ENCODE measurements around the gene CD96.

The CD96 gene

GRCh38 chr3:111568355-111568754 is 26.4 kb downstream of the CD96 start:
- no peak for DNase-seq

- no peak for DNase-seq
These were observed 26.9 kb downstream of the CD96 start for GRCh38 chr3:111568911-111569310.

- DNase-seq = no peak
These were observed 28.5 kb downstream of the CD96 start for GRCh38 chr3:111570404-111571030.

DNA sequence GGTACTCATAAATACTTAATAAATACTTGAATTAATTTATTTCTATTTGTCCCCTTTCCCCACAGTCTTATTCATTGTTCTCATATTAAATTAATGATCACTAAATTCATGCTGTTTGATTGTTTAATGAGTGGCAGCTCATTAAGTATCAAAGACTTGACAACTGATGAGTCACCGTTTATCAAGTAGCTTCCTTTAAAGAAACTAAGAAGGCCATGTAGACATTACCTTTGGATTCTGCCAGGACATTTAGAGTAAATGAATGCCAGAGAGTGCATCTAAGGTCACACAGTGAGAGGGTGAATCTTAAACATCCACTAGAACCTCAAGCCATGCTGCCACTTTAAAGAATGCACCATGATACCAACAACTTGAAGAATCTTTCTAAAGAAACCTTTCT is 29.3 kb downstream of the CD96 start:
- DNase-seq = no peak

DNA sequence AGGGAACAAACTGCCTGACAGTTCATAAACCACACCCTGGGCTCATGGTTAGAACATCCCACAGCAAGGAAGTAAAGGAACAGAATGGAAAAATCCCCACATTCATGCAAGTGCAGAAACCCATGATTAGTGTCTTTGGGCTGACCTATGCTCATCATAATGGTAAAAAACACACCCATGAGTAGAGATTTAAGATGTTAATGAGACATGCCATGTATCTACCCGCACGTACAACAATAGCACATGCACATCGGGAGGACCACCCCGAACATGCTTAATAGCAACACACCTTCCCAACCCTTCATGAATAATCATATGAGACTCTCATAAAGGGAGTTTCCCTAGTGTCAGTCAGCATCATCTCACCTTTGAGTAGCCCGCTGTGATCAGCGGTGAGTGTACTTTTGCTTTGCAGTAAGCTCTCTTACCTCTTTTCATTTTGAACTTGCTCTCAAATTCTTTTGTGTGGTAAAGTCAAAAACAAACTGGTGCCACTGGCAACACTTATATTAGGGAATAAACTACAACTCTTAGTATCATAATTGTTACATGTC is 30.0 kb downstream of the CD96 start:
- DNase-seq = peak in 1 of 2 donors; percentile 22

DNA sequence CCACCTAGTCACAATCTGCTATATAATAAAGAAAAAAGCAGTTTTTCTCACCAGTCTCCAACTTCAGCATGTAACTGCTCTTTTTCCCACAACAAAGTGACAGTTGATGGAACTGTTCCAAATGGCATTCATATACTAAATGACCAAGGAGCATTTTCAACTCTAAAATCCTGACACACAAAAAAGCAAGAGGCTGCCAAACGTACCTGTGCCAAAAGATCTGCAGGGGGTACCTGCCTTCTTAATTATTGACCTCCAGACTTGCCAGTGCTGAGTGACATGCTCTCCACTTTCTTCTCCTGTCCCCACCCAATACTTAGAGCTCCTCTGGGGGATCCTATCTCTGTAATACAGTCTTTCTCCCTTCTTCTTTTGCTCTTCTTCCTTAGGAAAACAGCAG is 35.1 kb downstream of the CD96 start:
- no peak for DNase-seq

GRCh38 chr3:111577798-111578685 is 36.0 kb downstream of the CD96 start:
- no peak for DNase-seq

- DNase-seq = no peak
These were observed 36.9 kb downstream of the CD96 start for GRCh38 chr3:111578867-111579266.

DNA sequence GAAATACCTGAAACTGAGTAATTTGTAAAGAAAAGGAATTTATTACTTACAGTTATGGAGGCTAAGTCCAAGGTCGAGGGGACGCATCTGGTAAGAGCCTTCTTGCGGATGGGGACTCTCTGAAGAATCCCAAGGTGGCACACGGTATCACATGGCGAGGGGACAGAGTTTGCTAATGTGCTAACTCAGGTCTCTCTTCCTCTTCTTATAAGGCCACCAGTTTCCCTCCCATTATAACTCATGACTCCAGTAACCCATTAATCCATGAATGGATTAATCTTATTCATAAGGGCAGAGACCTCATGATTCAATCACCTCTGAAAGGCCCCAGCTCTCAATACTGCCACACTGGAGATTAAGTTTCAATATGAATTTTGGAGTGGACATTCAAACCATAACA is 37.5 kb downstream of the CD96 start:
- DNase-seq = no peak

DNA sequence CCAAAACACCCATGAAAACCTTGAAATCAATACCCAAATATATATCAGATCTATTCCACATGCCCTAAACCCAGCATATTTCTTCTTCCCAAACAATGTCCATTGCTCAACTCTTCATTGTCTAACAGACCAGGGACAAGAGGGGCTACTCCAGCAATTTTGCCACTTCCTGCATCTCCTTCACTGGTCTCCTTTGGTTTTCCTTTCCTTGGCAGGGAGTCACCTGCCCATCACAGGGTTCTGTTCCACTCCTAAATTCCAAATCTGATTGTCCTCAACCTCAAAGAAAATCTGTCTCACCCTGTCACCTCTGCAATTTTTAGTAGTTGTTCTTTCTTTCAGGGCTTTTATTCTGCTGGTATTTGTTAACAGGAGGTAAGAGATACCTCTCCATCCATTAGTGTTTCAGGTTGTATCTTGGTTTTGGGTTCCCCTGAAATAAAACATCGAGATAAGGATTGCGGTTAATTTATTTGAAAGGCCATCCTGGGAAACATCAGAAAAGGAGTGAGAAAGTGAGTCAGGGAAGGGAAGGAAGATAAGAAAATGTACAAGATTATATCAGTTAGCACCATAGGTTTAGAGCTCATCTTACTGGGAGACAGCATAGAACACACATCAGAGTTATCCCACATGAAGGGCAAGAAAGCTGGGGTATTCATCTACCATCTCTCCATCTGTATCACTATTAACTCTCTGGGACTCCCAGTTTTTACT is 39.6 kb downstream of the CD96 start:
- no peak for DNase-seq

DNA sequence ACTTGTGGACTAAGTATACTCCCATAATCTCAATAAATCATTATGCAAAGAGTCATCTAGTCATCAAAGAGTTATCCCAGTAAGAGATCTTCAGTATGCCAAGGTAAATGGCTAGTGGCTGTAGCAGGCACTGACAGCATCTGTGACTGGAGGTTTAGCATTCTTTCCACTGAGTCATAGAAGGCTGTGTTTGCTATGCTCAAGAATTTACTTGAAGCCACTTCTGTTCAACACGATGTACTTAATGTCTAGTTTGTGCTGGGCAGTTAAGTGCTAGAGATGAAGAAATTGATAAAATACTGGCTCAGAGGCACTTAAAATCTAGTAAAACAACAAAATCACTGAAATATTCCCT is 40.1 kb downstream of the CD96 start:
- DNase-seq = no peak

- DNase-seq = no peak
These were observed 42.7 kb downstream of the CD96 start for GRCh38 chr3:111584744-111585143.

DNA sequence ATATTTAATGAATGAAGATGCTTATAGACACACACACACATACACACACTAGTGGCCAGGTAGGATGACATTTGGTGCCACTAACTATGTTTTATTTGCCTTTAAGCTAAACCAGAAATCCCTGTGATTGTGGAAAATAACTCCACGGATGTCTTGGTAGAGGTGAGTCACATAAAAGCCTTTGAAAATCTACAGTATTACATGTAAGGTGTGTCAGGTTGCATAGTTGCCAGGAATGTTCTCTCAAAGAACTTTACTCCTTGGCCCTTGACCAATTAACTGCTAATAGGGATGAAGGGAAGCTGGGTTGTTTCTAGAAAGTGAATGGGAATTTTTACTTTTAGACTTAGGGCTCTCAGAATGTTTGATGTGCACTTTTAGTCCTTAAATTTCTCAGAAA is 43.2 kb downstream of the CD96 start:
- no peak for DNase-seq

DNA sequence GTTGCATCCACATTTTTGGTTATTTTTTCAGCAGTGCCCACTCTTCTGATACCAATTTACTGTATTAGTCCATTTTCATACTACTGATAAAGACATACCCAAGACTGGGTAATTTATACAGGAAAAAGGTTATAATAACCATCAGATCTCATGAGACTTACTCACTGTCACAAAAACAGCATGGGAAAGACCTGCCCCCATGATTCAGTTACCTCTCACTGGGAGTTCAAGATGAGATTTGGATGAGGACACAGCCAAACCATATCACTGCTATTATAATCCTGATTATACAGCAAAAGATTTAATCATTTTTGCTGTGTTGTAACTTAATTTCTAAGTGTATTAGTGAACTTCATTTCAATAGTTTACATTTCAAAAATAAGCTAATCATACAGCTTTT is 46.5 kb downstream of the CD96 start:
- no peak for DNase-seq

DNA sequence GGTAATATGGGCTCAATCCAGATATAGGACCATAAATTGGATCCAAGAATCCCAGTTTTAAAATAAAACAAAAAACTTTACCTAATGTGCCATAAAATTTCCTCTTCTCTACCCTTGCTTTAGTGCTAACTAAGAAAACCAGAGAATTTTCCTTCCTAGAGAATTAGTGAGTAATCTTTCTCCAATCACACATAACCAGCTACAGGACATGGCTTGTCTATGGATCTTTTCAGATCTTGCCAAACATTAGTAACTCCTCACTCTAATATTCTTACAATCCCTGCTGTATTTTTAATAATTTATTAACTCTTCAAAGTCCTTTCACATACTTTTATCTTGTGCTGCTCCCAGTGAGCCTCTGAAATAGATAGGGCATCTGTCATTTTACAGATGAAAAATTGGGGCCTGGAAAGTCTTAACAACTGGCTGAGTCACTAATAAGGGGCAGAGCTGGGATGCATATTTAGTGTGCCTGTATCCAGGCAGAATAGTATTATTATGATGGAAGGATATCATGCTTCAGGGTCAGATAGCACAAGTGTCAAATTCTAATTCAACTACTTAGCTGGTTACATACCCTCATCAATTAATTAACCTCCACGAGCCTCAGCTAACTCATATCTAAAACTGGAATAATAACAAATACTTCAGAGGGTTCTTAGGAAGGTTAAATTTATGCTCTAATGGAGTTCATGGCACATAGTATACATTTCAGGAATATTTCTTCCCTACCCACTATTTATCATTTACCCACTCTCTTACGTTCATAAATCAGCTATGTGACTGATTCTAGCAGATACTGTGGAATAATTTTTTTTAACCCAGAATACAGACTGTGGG is 47.5 kb downstream of the CD96 start:
- DNase-seq = no peak

GRCh38 chr3:111590143-111590491 is 48.1 kb downstream of the CD96 start:
- DNase-seq = no peak

- DNase-seq = no peak
These were observed 49.6 kb downstream of the CD96 start for GRCh38 chr3:111591555-111591954.

GRCh38 chr3:111592143-111592542 is 50.1 kb downstream of the CD96 start:
- DNase-seq = no peak

DNA sequence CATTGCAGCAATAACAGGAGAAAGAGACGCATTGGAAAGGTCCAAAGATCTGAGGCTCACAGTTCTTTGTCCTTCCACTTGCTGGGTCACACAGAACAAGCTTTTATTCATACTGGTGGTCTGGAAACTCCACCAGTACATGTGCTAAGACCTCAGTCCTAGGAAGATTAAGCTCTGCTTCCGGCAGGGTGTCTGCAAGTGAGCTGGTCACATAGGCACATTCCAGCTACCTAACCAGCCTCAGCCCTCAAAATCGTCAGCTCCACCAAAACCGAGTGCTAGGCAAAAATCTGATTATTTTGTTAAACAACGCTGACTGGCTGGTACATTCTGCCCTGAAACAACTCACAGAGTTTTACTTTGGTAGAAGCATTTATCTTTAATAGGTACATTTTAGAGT is 50.9 kb downstream of the CD96 start:
- DNase-seq = no peak

DNA sequence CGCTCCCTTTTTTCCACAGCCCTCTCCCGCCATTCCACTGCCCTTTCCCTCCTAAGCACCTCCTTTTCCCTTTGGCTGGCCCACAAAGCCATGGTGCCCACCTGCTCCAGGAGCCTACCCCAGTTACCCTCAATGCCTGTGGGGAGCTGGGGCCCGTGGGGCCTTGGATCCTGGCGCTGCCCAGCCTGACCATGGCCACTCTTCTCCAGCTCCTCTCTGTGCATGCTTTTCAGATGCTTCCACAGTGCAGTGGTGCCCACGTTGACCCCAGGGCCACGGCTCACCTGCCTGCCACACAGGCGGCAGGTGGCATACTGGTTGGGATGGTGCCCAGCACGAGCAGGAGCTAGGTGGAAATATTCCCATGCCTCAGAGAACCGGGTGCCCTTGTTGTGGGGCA is 51.7 kb downstream of the CD96 start:
- DNase-seq = no peak

DNA sequence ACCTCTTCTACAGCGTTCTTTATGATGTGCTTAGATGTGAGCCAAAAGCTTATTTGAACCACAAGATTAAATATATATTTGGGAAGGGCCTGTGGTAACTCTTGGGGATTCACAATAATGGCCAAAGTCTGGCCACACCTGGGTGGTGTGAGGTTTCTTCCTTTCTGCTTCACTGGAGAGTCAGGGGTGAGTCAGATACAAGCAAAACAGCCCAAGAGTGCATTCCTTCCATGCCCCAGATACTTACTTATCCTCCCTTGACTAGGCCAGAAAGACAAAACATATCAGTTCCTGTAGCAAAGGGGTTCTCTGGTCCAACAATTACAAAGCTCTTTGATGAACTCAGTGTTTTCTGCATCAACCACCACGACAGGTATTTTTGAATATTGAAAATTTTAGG is 52.2 kb downstream of the CD96 start:
- DNase-seq = no peak

- DNase-seq = no peak
These were observed 52.8 kb downstream of the CD96 start for GRCh38 chr3:111594781-111595180.

DNA sequence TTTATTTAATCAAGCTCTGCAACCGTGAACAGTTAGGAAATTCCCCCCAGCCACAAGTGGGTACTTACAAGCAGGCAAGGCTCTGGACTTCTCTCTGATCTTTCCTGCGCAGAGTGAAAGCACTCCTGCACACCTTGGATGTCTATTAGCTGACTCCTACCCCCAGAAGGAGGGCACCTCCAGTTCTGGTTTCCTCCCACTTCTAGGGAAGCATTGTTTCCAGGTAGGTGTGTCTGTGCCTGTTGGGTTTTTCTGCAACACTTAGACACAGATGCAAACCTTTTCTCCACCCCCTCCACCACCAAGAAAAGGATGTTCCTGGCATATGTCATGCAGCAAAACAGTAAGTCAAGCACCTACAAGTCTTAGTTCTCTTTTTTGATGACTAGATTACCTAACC is 53.2 kb downstream of the CD96 start, which contains the start of gene ZBED2:
Gene ZBED2, minus strand, starts transcription at position 115 of the 400 bp plus-strand sequence. CDS start 1,145 bp downstream, outside the sequence.
- DNase-seq = no peak

Measured in activated CD4-positive, alpha-beta T cell treated with anti-CD3 and anti-CD28 coated beads for 4 hours (primary cell).